ENCODE results near the gene LDHA. TPM values are rescaled to one million over a fixed set of nuclear protein-coding genes. Genes with fewer than 3 reads are reported as not detected.
A peak's percentile ranks its signal among the peaks of the same experiment; 100 is the strongest.

The LDHA gene
- total and polyA plus RNA-seq, 2 of the 13 experiments (the other 11 are each of a cell fraction or from before 2014, with no cell fraction given) = 805 to 1,547 TPM

DNA sequence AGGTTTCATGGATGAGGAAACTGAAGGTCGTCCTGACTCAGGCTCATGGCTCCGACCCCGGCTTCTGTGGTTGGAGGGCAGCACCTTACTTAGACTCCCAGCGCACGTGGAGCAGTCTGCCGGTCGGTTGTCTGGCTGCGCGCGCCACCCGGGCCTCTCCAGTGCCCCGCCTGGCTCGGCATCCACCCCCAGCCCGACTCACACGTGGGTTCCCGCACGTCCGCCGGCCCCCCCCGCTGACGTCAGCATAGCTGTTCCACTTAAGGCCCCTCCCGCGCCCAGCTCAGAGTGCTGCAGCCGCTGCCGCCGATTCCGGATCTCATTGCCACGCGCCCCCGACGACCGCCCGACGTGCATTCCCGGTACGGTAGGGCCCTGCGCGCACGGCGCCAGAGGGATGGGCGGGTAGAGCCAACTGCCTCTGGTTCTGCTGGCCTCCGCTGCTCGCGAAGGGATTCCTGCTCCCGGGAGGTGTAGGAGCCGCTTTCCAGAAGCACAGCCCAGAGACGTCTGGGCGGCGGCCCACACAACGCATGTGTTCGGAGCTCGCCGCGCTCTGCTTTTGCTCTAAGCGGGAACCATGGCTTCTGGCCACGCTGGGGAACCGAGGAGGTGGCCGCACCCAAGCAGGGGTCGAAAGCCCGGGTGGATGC, at the start of gene LDHA (continued):
- TF ChIP-seq DPF2 (CRISPR knock-in tag; IDR thresholded peaks at IDR 0.05; ENCODE audit: borderline replicate concordance, low read depth) = no peak
- TF ChIP-seq YEATS2 (CRISPR knock-in tag; IDR thresholded peaks at IDR 0.05; ENCODE audit: borderline replicate concordance) = peak; percentile 66; the same call in 1 of the 2 replicates
- TF ChIP-seq KDM3A (CRISPR knock-in tag; IDR thresholded peaks at IDR 0.05; ENCODE audit: low read depth) = peak; percentile 80; the same call in 1 of the 2 replicates
- TF ChIP-seq, protein P1, sequence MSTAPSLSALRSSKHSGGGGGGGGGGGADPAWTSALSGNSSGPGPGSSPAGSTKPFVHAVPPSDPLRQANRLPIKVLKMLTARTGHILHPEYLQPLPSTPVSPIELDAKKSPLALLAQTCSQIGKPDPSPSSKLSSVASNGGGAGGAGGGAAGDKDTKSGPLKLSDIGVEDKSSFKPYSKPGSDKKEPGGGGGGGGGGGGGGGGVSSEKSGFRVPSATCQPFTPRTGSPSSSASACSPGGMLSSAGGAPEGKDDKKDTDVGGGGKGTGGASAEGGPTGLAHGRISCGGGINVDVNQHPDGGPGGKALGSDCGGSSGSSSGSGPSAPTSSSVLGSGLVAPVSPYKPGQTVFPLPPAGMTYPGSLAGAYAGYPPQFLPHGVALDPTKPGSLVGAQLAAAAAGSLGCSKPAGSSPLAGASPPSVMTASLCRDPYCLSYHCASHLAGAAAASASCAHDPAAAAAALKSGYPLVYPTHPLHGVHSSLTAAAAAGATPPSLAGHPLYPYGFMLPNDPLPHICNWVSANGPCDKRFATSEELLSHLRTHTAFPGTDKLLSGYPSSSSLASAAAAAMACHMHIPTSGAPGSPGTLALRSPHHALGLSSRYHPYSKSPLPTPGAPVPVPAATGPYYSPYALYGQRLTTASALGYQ (CRISPR knock-in tag; IDR thresholded peaks at IDR 0.05) = peak; percentile 91
- peak; percentile 90; the same call in 1 of the 2 replicates for TF ChIP-seq EEA1 (CRISPR knock-in tag; IDR thresholded peaks at IDR 0.05; ENCODE audit: borderline replicate concordance)
- no peak for TF ChIP-seq ZBTB1 (CRISPR knock-in tag; IDR thresholded peaks at IDR 0.05; ENCODE audit: borderline replicate concordance)
- no peak for TF ChIP-seq ZNF296 (CRISPR knock-in tag; conservative IDR thresholded peaks at IDR 0.05)
- TF ChIP-seq ZNF343 (CRISPR knock-in tag; IDR thresholded peaks at IDR 0.05) = peak; percentile 92
- peak; percentile 92 for TF ChIP-seq KLF11 (CRISPR knock-in tag; IDR thresholded peaks at IDR 0.05)
- TF ChIP-seq, protein P2, sequence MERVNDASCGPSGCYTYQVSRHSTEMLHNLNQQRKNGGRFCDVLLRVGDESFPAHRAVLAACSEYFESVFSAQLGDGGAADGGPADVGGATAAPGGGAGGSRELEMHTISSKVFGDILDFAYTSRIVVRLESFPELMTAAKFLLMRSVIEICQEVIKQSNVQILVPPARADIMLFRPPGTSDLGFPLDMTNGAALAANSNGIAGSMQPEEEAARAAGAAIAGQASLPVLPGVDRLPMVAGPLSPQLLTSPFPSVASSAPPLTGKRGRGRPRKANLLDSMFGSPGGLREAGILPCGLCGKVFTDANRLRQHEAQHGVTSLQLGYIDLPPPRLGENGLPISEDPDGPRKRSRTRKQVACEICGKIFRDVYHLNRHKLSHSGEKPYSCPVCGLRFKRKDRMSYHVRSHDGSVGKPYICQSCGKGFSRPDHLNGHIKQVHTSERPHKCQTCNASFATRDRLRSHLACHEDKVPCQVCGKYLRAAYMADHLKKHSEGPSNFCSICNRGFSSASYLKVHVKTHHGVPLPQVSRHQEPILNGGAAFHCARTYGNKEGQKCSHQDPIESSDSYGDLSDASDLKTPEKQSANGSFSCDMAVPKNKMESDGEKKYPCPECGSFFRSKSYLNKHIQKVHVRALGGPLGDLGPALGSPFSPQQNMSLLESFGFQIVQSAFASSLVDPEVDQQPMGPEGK (CRISPR knock-in tag; IDR thresholded peaks at IDR 0.05) = peak; percentile 99
- peak; percentile 99 for TF ChIP-seq KDM5B (CRISPR knock-in tag; IDR thresholded peaks at IDR 0.05; ENCODE audit: borderline replicate concordance)
- peak; percentile 90 for TF ChIP-seq CREM (IDR thresholded peaks at IDR 0.05)
- no peak for TF ChIP-seq CREM (CRISPR knock-in tag; IDR thresholded peaks at IDR 0.05)
- peak; percentile 85; the same call in 1 of the 2 replicates for TF ChIP-seq RFXAP (CRISPR knock-in tag; IDR thresholded peaks at IDR 0.05; ENCODE audit: borderline replicate concordance)
- peak; percentile 99 for TF ChIP-seq ZNF607 (CRISPR knock-in tag; IDR thresholded peaks at IDR 0.05; ENCODE audit: borderline replicate concordance)
- peak; percentile 94 for TF ChIP-seq HDAC2 (CRISPR knock-in tag; IDR thresholded peaks at IDR 0.05)
- TF ChIP-seq FOXJ3 (CRISPR knock-in tag; IDR thresholded peaks at IDR 0.05; ENCODE audit: borderline replicate concordance) = peak; percentile 69; the same call in 1 of the 2 replicates
- TF ChIP-seq, protein P3, sequence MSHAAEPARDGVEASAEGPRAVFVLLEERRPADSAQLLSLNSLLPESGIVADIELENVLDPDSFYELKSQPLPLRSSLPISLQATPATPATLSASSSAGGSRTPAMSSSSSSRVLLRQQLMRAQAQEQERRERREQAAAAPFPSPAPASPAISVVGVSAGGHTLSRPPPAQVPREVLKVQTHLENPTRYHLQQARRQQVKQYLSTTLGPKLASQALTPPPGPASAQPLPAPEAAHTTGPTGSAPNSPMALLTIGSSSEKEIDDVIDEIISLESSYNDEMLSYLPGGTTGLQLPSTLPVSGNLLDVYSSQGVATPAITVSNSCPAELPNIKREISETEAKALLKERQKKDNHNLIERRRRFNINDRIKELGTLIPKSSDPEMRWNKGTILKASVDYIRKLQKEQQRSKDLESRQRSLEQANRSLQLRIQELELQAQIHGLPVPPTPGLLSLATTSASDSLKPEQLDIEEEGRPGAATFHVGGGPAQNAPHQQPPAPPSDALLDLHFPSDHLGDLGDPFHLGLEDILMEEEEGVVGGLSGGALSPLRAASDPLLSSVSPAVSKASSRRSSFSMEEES (CRISPR knock-in tag; IDR thresholded peaks at IDR 0.05) = peak; percentile 90
- peak; percentile 88 for TF ChIP-seq ZNF746 (CRISPR knock-in tag; IDR thresholded peaks at IDR 0.05)
- peak; percentile 89 for TF ChIP-seq GFI1 (CRISPR knock-in tag; IDR thresholded peaks at IDR 0.05; ENCODE audit: borderline replicate concordance)
- TF ChIP-seq EED (CRISPR knock-in tag; IDR thresholded peaks at IDR 0.05) = peak; percentile 79; the same call in 1 of the 2 replicates
- TF ChIP-seq TBX2 (CRISPR knock-in tag; IDR thresholded peaks at IDR 0.05; ENCODE audit: borderline replicate concordance) = peak; percentile 95
- TF ChIP-seq SMAD3 (CRISPR knock-in tag; IDR thresholded peaks at IDR 0.05) = peak; percentile 95
- no peak; the same call in 1 of the 2 replicates for TF ChIP-seq ZNF703 (CRISPR knock-in tag; IDR thresholded peaks at IDR 0.05; ENCODE audit: borderline replicate concordance)
- peak; percentile 34; the same call in 1 of the 2 replicates for TF ChIP-seq ZNF713 (CRISPR knock-in tag; IDR thresholded peaks at IDR 0.05)
- peak; percentile 95 for TF ChIP-seq ZNF788 (CRISPR knock-in tag; IDR thresholded peaks at IDR 0.05; ENCODE audit: borderline replicate concordance)
